ENCODE measurements around the gene GNG5.
"Not testable (repeated sequence)": the region's sequence is repeated elsewhere in the genome, so short reads cannot be mapped to it uniquely, and the experiment has no call there.

The GNG5 gene

DNA sequence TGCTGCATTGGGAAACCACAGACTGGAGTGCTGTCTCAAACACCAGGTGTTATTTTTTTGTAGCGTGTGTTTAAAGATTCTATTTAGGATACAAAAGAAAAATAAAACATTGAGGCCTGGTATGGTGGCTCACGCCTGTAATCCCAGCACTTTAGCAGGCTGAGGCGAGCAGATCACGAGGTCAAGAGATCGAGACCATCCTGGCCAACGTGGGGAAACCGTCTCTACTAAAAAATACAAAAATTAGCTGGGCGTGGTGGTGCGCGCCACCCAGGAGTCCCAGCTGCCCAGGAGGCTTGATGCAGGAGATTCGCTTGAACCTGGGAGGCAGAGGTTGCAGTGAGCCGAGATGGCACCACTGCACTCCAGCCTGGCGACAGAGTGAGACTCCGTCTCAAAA lies 1.5 kb upstream of the GNG5 start:
- not testable (repeated sequence) for H2AK5ac ChIP-seq (ENCODE audit: low read length, severe bottlenecking); H3K14ac ChIP-seq (ENCODE audit: low read length in 2 of 2); DNase-seq; H3K4me1 ChIP-seq (ENCODE audit: control insufficient read depth, insufficient read depth, low read depth, low read length); H3K4me2 ChIP-seq (ENCODE audit: low read length, poor library complexity, severe bottlenecking); H2AFZ ChIP-seq (ENCODE audit: low read depth, low read length); H3K79me1 ChIP-seq (replicated peaks; ENCODE audit: low read length, poor library complexity, severe bottlenecking); H3K27me3 ChIP-seq (ENCODE audit: control insufficient read depth in 1 of 2, insufficient read depth in 1 of 2, low read length in 2 of 2); H4K8ac ChIP-seq (ENCODE audit: low read length); H2BK120ac ChIP-seq (ENCODE audit: low read depth, low read length); H2BK12ac ChIP-seq (ENCODE audit: low read length in 2 of 2); H3K9ac ChIP-seq (ENCODE audit: low read length); H2BK15ac ChIP-seq (ENCODE audit: low read depth, poor library complexity, severe bottlenecking); H3K18ac ChIP-seq (ENCODE audit: low read depth in 1 of 2, low read length in 2 of 2); H2BK5ac ChIP-seq (ENCODE audit: low read depth, low read length, poor library complexity, severe bottlenecking); H3K23ac ChIP-seq (ENCODE audit: low read length in 2 of 2); H3K4ac ChIP-seq (ENCODE audit: low read depth in 1 of 2, low read length in 2 of 2); H3K27ac ChIP-seq (ENCODE audit: low read length, poor library complexity, severe bottlenecking); H4K91ac ChIP-seq (ENCODE audit: low read length)
- Histone ChIP-seq H3K36me3 (ENCODE audit: control insufficient read depth in 1 of 2, insufficient read depth in 2 of 2, low read depth in 1 of 2, low read length in 2 of 2) (peaks cover 4 to 19% of the 10 kb centered on the region in 2 experiments), H3K4me3 (ENCODE audit: insufficient read depth in 1 of 2, low read depth in 1 of 2, low read length in 2 of 2) (peak overlapping the region in 1 of 2 experiments; percentile 94), H3K9me3 (ENCODE audit: control insufficient read depth, low read length) (peaks cover 12% of the 10 kb centered on the region)
- WGBS, result 99% methylated on average over 11 of the region's 14 CpGs

DNA sequence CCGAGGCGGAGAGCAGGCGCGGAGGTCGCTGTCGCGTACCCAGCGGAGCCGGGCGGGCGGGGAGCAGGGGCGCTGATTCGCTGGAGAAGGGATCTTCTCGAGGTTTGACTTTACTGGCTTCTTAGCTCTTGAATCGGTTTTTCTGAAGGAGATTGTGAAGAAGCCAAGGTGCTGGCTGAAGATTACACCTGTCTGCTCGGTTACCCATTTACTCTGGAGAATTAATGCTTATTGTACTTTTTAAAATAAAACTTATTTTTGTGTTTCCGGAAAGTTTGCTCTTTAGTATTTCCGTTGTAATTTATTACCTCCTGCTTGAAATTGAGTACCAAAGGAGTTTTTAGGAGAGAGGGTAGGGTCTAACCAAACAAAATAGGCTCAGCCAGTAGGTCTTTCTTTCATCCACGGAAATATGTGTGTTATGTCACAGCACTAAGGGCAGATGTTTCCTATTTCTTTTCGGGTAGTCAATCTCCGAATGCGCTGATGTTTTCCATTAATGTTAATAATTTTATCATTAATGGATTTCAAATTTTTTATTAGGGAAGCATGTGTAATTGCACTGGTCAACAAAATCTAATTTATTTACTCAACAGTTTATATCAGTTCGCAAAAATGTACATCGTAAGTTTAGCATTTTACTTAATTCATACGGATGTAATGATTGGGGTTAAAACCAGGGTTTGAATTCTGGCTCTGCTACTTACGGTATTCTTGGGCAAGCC lies 510 bp upstream of the GNG5 start:
- Histone ChIP-seq H3K4me1 (ENCODE audit: control insufficient read depth, insufficient read depth, low read depth, low read length) (no peaks in the 10 kb centered on the region), H3K4ac (ENCODE audit: low read depth in 1 of 2, low read length in 2 of 2) (peak overlapping the region in 1 of 2 experiments; percentile 49), H3K14ac (ENCODE audit: low read length in 2 of 2) (no peak overlapping the region), H3K4me3 (ENCODE audit: insufficient read depth in 1 of 2, low read depth in 1 of 2, low read length in 2 of 2) (peak overlapping the region; percentile 94), H3K4me2 (ENCODE audit: low read length, poor library complexity, severe bottlenecking) (peak overlapping the region; percentile 86), H3K27me3 (ENCODE audit: control insufficient read depth in 1 of 2, insufficient read depth in 1 of 2, low read length in 2 of 2) (no peaks in the 10 kb centered on the region), H4K91ac (ENCODE audit: low read length) (no peak overlapping the region), H2BK120ac (ENCODE audit: low read depth, low read length) (no peak overlapping the region), H2BK12ac (ENCODE audit: low read length in 2 of 2) (no peak overlapping the region), H2BK15ac (ENCODE audit: low read depth, poor library complexity, severe bottlenecking) (peak overlapping the region; percentile 67), H4K8ac (ENCODE audit: low read length) (no peak overlapping the region), H3K27ac (ENCODE audit: low read length, poor library complexity, severe bottlenecking) (peak overlapping the region; percentile 93), H3K79me1 (replicated peaks; ENCODE audit: low read length, poor library complexity, severe bottlenecking) (peaks cover 5% of the 10 kb centered on the region), H3K18ac (ENCODE audit: low read depth in 1 of 2, low read length in 2 of 2) (peak overlapping the region; percentile 23 to 82), H3K9ac (ENCODE audit: low read length) (peak overlapping the region; percentile 98), H2AK5ac (ENCODE audit: low read length, severe bottlenecking) (no peak overlapping the region), H2BK5ac (ENCODE audit: low read depth, low read length, poor library complexity, severe bottlenecking) (peak overlapping the region; percentile 96), H3K9me3 (ENCODE audit: control insufficient read depth, low read length) (peaks cover 12% of the 10 kb centered on the region), H2AFZ (ENCODE audit: low read depth, low read length) (no peak overlapping the region), H3K36me3 (ENCODE audit: control insufficient read depth in 1 of 2, insufficient read depth in 2 of 2, low read depth in 1 of 2, low read length in 2 of 2) (peaks cover 4 to 20% of the 10 kb centered on the region in 2 experiments), H3K23ac (ENCODE audit: low read length in 2 of 2) (no peak overlapping the region)
- 16% methylated on average over 21 of the region's 26 CpGs for WGBS
- no peak for DNase-seq

DNA sequence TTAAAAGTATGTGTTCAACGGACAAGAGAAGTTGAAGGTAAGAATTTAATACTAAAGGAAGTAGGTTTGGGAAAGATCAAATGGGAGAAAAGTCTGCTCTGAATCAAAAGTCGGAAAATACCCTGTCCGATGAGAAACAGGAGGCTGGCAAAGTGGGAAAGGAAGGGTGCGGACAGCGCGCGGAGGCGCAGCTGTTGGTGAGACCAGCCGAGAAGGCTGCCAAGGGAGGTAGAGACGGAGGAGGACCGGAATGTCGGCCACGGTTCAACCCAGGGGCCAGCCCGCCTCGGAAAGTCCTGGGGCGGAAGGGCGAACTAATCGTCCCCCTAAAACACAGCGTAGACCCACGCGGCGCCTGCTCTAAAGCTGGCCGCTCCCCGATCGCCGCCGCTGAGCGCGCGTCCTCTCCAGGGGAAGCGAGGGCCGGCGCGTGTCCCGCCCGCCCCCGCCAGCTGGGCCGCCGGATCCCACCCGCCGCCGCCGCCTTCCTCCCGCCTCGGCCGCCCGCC lies 834 bp downstream of the GNG5 start:
- Histone ChIP-seq H3K4me3 (ENCODE audit: insufficient read depth in 1 of 2, low read depth in 1 of 2, low read length in 2 of 2) (peak overlapping the region; percentile 94), H3K18ac (ENCODE audit: low read depth in 1 of 2, low read length in 2 of 2) (peak overlapping the region; percentile 99), H2BK15ac (ENCODE audit: low read depth, poor library complexity, severe bottlenecking) (peak overlapping the region; percentile 79), H4K91ac (ENCODE audit: low read length) (peak overlapping the region; percentile 96), H3K36me3 (ENCODE audit: control insufficient read depth in 1 of 2, insufficient read depth in 2 of 2, low read depth in 1 of 2, low read length in 2 of 2) (peaks cover 4 to 31% of the 10 kb centered on the region in 2 experiments), H2BK12ac (ENCODE audit: low read length in 2 of 2) (peak overlapping the region; percentile 33 to 81), H3K9me3 (ENCODE audit: control insufficient read depth, low read length) (peaks cover 12% of the 10 kb centered on the region), H3K79me1 (replicated peaks; ENCODE audit: low read length, poor library complexity, severe bottlenecking) (peaks cover 4% of the 10 kb centered on the region), H3K9ac (ENCODE audit: low read length) (peak overlapping the region; percentile 98), H3K4ac (ENCODE audit: low read depth in 1 of 2, low read length in 2 of 2) (peak overlapping the region; percentile 90 to 96), H2AK5ac (ENCODE audit: low read length, severe bottlenecking) (no peak overlapping the region), H2AFZ (ENCODE audit: low read depth, low read length) (peak overlapping the region; percentile 56), H3K27me3 (ENCODE audit: control insufficient read depth in 1 of 2, insufficient read depth in 1 of 2, low read length in 2 of 2) (no peaks in the 10 kb centered on the region), H2BK5ac (ENCODE audit: low read depth, low read length, poor library complexity, severe bottlenecking) (peak overlapping the region; percentile 96), H3K27ac (ENCODE audit: low read length, poor library complexity, severe bottlenecking) (peak overlapping the region; percentile 95), H3K4me2 (ENCODE audit: low read length, poor library complexity, severe bottlenecking) (peak overlapping the region; percentile 78), H4K8ac (ENCODE audit: low read length) (peak overlapping the region; percentile 94), H3K4me1 (ENCODE audit: control insufficient read depth, insufficient read depth, low read depth, low read length) (no peaks in the 10 kb centered on the region), H3K23ac (ENCODE audit: low read length in 2 of 2) (peak overlapping the region in 1 of 2 experiments; percentile 51), H2BK120ac (ENCODE audit: low read depth, low read length) (peak overlapping the region; percentile 82), H3K14ac (ENCODE audit: low read length in 2 of 2) (peak overlapping the region; percentile 82 to 86)
- DNase-seq, result no peak
- under 1% methylated on average over 39 of the region's 47 CpGs for WGBS

Data from mesenchymal stem cell (in vitro differentiated cells and primary cell).